Astrocyte of the hippocampus (primary cell): ENCODE measurements around the gene ING2.
"Not testable (repeated sequence)": the region's sequence is repeated elsewhere in the genome, so short reads cannot be mapped to it uniquely, and the experiment has no call there.

Experiments used
- DNase-seq: peaks from one replicate; pipeline ENCODE4 v3.0.0; 2011; ENCODE audit warnings: low read depth, low spot score

Gene ING2

DNA sequence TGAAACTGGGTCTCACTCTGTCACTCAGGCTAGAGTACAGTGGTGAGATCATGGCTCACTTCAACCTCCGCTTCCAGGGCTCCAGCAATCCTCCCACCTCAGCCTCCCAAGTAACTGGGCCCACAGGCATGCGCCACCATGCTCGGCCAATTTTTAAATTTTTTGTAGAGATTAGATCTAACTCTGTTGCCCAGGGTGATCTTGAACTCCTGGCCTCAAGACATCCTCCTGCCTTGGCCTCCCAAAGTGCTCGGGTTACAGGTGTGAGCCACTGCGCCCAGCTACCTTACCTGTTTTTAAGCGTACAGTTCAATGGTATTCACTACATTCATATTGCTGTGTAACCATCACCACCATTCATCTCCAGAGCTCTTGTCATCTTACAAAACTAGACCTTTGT lies 41.5 kb downstream of the ING2 start:
- DNase-seq: no peak

DNA sequence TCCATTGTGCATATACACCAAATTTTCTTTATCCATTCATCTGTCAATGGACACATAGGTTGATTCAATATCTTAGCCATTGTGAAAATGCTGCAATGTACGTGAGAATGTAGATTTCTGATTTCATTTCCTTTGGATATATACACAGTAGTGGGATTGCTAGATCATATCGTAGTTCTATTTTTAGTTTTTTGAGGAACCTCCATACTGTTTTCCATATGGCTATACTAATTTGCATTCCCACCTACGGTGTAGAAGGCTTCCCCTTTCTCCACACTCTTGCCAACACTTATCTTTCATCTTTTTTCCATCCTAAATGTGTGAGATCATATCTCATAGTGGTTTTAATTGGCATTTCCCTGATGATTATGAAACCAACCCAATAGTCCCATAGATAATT lies 43.4 kb downstream of the ING2 start:
- DNase-seq: no peak

GRCh38 chr4:183550345-183551093 lies 45.7 kb downstream of the ING2 start:
- DNase-seq: no peak

DNA sequence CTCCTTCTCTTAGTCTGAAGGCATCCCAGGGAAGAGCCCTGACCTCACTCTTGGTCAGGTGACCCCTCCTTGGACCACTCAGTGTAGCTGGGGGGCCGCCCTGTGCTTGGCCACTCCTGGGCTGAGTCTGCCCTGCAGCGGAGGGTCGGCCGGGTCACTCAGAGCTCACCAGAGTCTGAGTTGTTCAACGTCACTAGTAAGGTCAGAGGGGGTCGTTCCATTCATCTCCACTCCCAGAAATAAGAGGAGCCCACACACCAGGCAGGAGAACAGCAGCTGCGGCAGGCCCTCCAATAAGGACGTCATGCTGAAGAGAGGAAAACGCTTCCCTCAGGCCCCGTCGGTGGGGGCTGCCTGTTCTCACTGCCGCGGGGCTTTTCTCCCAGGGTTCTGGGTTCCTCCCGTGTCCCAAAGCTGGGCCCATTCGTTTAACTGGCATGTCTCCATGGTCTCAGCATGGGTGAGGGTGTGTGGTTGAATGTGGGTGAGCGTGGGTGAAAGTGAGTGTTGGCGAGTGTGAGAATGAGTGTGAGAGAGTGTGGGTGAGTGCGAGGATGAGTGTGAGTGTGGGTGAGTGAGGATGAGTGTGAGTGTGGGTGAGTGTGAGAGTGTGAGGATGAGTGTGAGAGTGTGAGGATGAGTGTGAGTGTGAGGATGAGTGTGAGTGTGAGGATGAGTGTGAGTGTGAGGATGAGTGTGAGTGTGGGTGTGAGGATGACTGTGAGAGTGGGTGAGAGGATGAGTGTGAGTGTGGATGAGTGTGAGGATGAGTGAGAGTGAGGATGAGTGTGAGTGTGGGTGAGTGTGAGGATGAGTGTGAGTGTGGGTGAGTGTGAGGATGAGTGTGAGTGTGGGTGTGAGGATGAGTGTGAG lies 47.7 kb downstream of the ING2 start:
- DNase-seq: no peak

- not testable (repeated sequence) for DNase-seq
Observed at GRCh38 chr4:183553147-183553478, 48.3 kb downstream of the ING2 start.

- no peak for DNase-seq
Observed at GRCh38 chr4:183553601-183554345, 48.9 kb downstream of the ING2 start.

DNA sequence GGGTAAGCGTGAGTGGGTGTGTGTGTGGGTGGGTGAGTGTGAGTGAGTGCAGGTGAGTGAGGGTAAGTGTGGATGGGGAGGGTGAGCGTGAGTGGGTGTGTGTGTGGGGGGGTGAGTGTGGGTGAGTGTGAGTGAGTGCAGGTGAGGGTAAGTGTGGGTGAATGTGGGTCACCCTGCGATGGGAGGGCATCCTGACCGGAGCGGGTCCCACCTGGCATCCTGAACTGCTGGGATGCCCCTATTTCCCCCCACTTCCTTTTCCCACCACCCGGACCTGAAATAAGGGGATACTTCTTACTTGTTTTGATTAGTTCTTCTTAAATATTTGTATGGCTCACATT lies 49.5 kb downstream of the ING2 start:
- DNase-seq: no peak

DNA sequence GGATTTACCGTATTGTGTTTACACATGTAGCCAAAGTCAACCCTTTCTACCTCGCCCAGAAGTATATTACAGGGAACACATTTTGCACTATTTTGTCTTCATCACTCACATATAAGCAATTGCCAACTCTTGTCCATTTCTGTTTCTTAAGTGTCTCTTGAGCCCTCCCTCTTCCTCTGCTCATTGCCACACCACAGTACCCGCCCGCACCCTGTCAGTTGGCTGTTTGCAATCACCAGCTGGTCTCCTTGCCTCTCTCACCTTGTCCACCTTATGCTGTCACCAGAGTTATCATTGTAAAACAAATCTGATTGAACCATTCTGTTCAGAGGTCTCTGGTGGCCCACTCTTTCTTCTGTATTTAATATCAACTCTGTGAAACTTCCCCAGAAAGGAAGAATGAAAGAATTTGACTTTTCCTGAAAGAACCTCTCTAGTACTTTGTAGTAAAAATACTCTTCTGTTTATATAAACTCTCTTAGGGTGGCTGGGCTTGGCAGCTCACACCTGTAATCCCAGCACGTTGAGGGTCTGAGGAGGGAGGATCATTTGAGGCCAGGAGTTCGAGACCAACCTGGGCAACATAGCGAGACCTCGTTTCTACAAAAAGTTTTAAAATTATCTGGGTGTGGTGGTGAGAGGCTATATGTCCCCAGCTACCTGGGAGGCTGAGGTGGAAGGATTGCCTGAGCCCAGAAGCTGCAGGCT lies 50.2 kb downstream of the ING2 start:
- no peak for DNase-seq

- DNase-seq: no peak
Observed at GRCh38 chr4:183556947-183557346, 52.1 kb downstream of the ING2 start.

DNA sequence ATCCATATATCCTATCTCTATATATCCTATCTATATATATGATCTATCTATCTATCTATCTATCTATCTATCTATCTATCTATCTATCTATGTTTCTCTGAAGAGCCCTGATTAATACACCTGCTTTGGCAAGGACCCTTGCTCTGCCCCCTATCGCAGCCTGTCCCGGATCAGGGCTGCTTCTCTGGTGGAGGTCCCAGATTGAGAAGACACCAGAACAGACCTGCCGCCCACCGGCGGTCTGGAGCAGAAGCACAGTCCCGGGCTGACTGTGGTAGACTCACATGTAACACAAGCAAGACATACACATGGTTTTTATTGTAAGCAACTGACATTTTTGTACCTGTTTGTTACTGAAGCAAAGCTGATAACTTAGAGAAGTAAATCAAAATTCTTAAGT lies 52.8 kb downstream of the ING2 start:
- DNase-seq: no peak

GRCh38 chr4:183558873-183559272 lies 54.0 kb downstream of the ING2 start:
- no peak for DNase-seq

DNA sequence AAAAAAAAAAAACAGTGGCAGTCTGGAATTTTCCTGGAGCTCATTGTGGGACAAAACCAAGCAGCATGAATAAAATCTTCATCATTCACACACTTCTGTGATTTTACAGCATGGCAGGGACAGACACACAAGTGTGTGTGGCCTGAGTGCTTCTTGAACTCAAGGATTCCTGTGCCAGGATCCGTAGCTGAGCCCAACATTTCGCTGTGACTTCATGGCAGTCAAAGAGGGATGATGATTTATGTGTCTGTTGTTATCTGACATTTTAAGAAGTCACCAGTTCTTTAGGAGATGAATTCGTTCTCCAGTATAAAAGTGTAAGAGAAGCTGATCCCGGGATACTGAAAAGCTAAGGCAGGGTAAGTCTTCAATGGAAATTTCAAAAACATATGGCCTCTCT lies 57.0 kb downstream of the ING2 start:
- DNase-seq: no peak
